ENCODE measurements around the gene EPHA6.

DNA sequence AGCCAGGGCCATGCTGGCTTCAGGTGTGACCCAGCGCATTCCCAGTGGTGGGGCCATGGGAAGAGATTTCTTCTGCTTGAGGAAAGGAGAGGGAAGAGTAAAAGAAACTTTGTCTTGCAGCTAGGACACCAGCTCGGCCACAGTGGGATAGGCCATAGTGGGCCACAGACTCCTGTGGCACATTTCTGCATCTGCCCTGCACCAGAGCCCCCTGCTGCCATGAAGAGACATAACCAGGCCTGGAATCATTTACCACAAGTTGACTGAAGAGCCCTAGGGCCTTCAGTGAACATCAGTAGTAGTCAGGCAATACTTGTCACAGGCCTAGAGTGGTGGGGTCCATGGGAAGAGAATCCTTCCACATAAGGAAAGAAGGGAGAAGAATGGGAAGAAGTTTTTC, 538.8 kb downstream of the EPHA6 start:
- TF ChIP-seq POLR2A (IDR thresholded peaks at IDR 0.05; ENCODE audit: low read depth, low read length): no peak
- no peak for TF ChIP-seq SPI1 (IDR thresholded peaks at IDR 0.05; ENCODE audit: low read depth, low read length)
- TF ChIP-seq TAF1 (IDR thresholded peaks at IDR 0.05; ENCODE audit: low read depth, low read length): no peak
- TF ChIP-seq POLR2AphosphoS5 (IDR thresholded peaks at IDR 0.05; ENCODE audit: low read depth, low read length): no peak
- TF ChIP-seq PAX5 (IDR thresholded peaks at IDR 0.05; ENCODE audit: insufficient read depth, low read length, severe bottlenecking): no peak
